ENCODE data around the gene RANBP3.

RANBP3 gene

GRCh38 chr19:5877882-5878281 is 100.1 kb downstream of the RANBP3 start:
- DNase-seq = no peak

DNA sequence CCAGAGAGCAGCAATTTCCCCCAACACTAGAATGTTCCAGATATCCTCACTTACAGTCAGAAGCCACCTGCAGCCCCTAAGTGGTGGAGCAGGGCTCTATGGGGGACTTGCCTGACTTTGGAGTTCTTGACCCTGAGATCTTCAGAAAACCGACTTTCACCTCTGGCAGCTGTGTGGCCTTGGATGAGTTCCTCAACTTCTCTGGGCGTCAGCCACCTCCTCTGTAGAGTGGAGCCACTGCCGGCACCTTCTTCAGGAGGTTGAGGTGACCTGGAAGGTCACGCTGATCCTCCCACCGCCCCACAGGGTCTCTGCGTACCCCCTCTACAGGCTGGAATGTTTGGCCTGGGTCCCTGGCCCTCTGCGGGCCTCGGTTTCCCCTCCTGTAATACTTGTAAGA is 100.5 kb downstream of the RANBP3 start:
- DNase-seq = no peak

- peak; percentile 62 to 69 for DNase-seq
These were observed 103.4 kb downstream of the RANBP3 start for GRCh38 chr19:5874496-5874895.

GRCh38 chr19:5873617-5874199 is 104.2 kb downstream of the RANBP3 start:
- DNase-seq = no peak

DNA sequence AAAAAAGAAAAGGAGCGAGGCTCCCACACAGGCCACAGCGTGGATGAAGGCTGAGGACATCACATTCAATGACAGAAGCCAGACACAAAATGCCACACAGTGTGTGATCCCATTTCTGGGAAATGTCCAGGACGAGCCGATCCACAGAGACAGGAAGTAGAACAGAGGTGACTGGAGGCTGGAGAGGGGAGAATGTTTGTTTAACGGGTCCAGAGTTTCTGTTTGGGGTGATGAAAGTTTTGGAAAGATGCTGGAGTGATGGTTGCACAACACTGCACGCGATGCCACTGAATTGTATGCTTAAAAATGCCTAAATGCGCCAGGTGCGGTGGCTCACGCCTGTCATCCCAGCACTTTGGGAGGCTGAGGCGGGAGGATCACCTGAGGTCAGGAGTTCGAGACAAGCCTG is 107.0 kb downstream of the RANBP3 start:
- DNase-seq = no peak

- DNase-seq = no peak
These were observed 110.5 kb downstream of the RANBP3 start for GRCh38 chr19:5867201-5868136.

All from inflammatory macrophage (primary cell).